Stimulated activated CD8-positive, alpha-beta memory T cell treated with anti-CD3 and anti-CD28 coated beads, Interleukin-7, amount 100 ng/mL, for 4 hours (primary cell): ENCODE data around the gene CDH11.

ENCODE experiments used
- DNase-seq, 2 donors: peaks; one replicate each; pipeline ENCODE4 v3.0.0-alpha.2; 2020; ENCODE audit warnings: low read depth in 2 of 2

The CDH11 gene

GRCh38 chr16:65116818-65117430, 4.9 kb downstream of the CDH11 start:
- no peak for DNase-seq

- DNase-seq = no peak
Measured at GRCh38 chr16:65116216-65116615, 5.6 kb downstream of the CDH11 start.

- DNase-seq = no peak
Measured at GRCh38 chr16:65114527-65114926, 7.3 kb downstream of the CDH11 start.

GRCh38 chr16:65113441-65113840, 8.4 kb downstream of the CDH11 start:
- no peak for DNase-seq

- DNase-seq = no peak
Measured at GRCh38 chr16:65111306-65111705, 10.6 kb downstream of the CDH11 start.

GRCh38 chr16:65106757-65107156, 15.1 kb downstream of the CDH11 start:
- DNase-seq = no peak

- no peak for DNase-seq
Measured at GRCh38 chr16:65105171-65105570, 16.7 kb downstream of the CDH11 start.

- no peak for DNase-seq
Measured at GRCh38 chr16:65104471-65104870, 17.4 kb downstream of the CDH11 start.

- no peak for DNase-seq
Measured at GRCh38 chr16:65102326-65102725, 19.5 kb downstream of the CDH11 start.

- no peak for DNase-seq
Measured at GRCh38 chr16:65101009-65101408, 20.9 kb downstream of the CDH11 start.

- DNase-seq = no peak
Measured at GRCh38 chr16:65099607-65100006, 22.3 kb downstream of the CDH11 start.

- no peak for DNase-seq
Measured at GRCh38 chr16:65098916-65099315, 22.9 kb downstream of the CDH11 start.

GRCh38 chr16:65097296-65097695, 24.6 kb downstream of the CDH11 start:
- no peak for DNase-seq

- DNase-seq = no peak
Measured at GRCh38 chr16:65095906-65096305, 26.0 kb downstream of the CDH11 start.

- no peak for DNase-seq
Measured at GRCh38 chr16:65095090-65095728, 26.7 kb downstream of the CDH11 start.

GRCh38 chr16:65094009-65094408, 27.9 kb downstream of the CDH11 start:
- no peak for DNase-seq

GRCh38 chr16:65083164-65083857, 38.6 kb downstream of the CDH11 start:
- no peak for DNase-seq

GRCh38 chr16:65079549-65079948, 42.3 kb downstream of the CDH11 start:
- no peak for DNase-seq

GRCh38 chr16:65077181-65077580, 44.7 kb downstream of the CDH11 start:
- DNase-seq = no peak

GRCh38 chr16:65075877-65076276, 46.0 kb downstream of the CDH11 start:
- DNase-seq = no peak

GRCh38 chr16:65071433-65072311, 50.2 kb downstream of the CDH11 start:
- DNase-seq = no peak

- no peak for DNase-seq
Measured at GRCh38 chr16:65070831-65071432, 50.9 kb downstream of the CDH11 start.
